ENCODE results near the gene PTPRO. TPM values are rescaled to one million over a fixed set of nuclear protein-coding genes. Genes with fewer than 3 reads are reported as not detected.

The PTPRO gene
- total RNA-seq, 6 experiments from 2014 or later = 0.43 to 2.7 (median 1.1) TPM

- Histone ChIP-seq H3K27me3 (no peaks in the 10 kb centered on the region), H3K4me1 (no peaks in the 10 kb centered on the region), H3K9me3 (no peaks in the 10 kb centered on the region), H3K4me3 (no peak overlapping the region), H3K36me3 (no peaks in the 10 kb centered on the region), H3K27ac (no peak overlapping the region)
- DNase-seq = no peak
- no peak for ATAC-seq
- 68% methylated on average over 4 of the region's 4 CpGs for WGBS (ENCODE audit: insufficient coverage, low coverage, low lambda C conversion rate, missing lambda C conversion rate)
- TF ChIP-seq POLR2A (IDR thresholded peaks at IDR 0.05) = no peak
- intact Hi-C loops (cut with DNase I) = no loop called here
Observed at GRCh38 chr12:15536446-15536845, 214.1 kb downstream of the PTPRO start.

- no peaks in the 10 kb centered on the region for H3K4me1 ChIP-seq
- no peak overlapping the region for H3K4me3 ChIP-seq
- TF ChIP-seq POLR2A (IDR thresholded peaks at IDR 0.05) (no peak), CTCF (IDR thresholded peaks at IDR 0.05) (no peak)
- H3K36me3 ChIP-seq = no peaks in the 10 kb centered on the region
- ATAC-seq (no peak), DNase-seq (no peak)
- intact Hi-C loops (cut with DNase I) = no loop called here
- H3K9me3 ChIP-seq = no peaks in the 10 kb centered on the region
- WGBS (ENCODE audit: insufficient coverage, low coverage, low lambda C conversion rate, missing lambda C conversion rate) = 64% methylated on average over 1 of the region's 1 CpG
- no peak overlapping the region for H3K27ac ChIP-seq
- no peaks in the 10 kb centered on the region for H3K27me3 ChIP-seq
Observed at GRCh38 chr12:15538881-15539280, 216.6 kb downstream of the PTPRO start.

GRCh38 chr12:15540005-15540404 is 217.7 kb downstream of the PTPRO start:
- no peaks in the 10 kb centered on the region for H3K9me3 ChIP-seq
- ATAC-seq (no peak), DNase-seq (no peak)
- H3K4me3 ChIP-seq = no peak overlapping the region
- WGBS (ENCODE audit: insufficient coverage, low coverage, low lambda C conversion rate, missing lambda C conversion rate) = 69% methylated on average over 2 of the region's 2 CpGs
- no peak overlapping the region for H3K27ac ChIP-seq
- intact Hi-C loops (cut with DNase I) = no loop called here
- no peak for TF ChIP-seq CTCF (IDR thresholded peaks at IDR 0.05)
- TF ChIP-seq POLR2A (IDR thresholded peaks at IDR 0.05) = no peak
- no peaks in the 10 kb centered on the region for H3K36me3 ChIP-seq
- no peaks in the 10 kb centered on the region for H3K27me3 ChIP-seq
- no peaks in the 10 kb centered on the region for H3K4me1 ChIP-seq

DNA sequence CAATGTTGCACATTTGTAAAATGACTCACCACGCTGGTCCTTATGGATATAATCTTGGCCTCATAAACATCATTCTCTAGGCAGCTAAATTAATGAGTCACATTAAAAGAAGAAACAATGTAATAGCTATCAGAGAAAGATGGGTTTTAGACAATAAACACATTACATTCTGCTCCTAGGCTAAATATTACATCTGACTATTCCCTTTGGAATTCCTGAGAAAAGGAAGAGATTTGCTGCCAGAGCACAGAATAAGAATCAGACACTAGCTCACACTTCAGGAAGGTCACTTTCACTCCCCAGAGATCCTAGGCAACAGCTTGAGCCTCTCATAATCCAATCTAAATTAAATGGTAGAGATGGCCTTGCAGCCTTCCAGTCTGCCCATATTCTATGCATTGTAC is 218.2 kb downstream of the PTPRO start:
- Histone ChIP-seq H3K4me3 (no peak overlapping the region), H3K36me3 (no peaks in the 10 kb centered on the region), H3K27ac (no peak overlapping the region), H3K27me3 (no peaks in the 10 kb centered on the region), H3K4me1 (no peaks in the 10 kb centered on the region), H3K9me3 (no peaks in the 10 kb centered on the region)
- TF ChIP-seq CTCF (IDR thresholded peaks at IDR 0.05) (no peak), POLR2A (IDR thresholded peaks at IDR 0.05) (no peak)
- 78% methylated on average over 1 of the region's 1 CpG for WGBS (ENCODE audit: insufficient coverage, low coverage, low lambda C conversion rate, missing lambda C conversion rate)
- no peak for ATAC-seq
- intact Hi-C loops (cut with DNase I) = no loop called here
- DNase-seq = no peak

DNA sequence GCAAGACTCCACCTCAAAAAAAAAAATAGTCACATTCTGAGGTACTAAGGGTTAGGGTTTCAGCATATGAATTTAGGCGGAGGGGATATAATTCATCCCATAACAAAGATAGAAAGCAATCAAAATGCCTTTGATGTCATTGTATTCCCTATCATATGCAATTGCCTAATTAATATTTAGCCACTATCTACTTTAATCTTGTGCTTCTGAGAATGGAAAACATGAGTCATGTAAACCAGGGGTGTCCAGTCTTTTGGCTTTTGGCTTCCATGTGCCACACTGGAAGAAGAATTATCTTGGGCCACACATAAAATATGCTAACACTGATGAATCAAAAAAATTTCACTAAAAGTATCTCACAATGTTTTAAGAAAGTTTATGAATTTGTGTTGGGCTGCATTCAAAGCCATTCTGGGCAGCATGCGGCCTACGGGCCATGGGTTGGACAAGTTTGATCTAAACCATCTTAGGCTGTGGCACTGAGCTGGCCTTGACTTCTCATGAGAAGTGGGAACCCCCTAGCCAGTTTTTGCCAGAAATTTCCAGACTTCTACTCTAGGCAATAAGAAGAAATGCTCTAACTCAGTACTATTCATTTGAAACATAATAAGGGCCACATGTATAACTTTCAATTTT is 219.8 kb downstream of the PTPRO start:
- Histone ChIP-seq H3K9me3 (no peaks in the 10 kb centered on the region), H3K27me3 (no peaks in the 10 kb centered on the region), H3K4me3 (no peak overlapping the region), H3K4me1 (no peaks in the 10 kb centered on the region), H3K27ac (no peak overlapping the region), H3K36me3 (no peaks in the 10 kb centered on the region)
- TF ChIP-seq CTCF (IDR thresholded peaks at IDR 0.05) = no peak
- TF ChIP-seq POLR2A (IDR thresholded peaks at IDR 0.05) = no peak
- ATAC-seq (no peak), DNase-seq (no peak)
- intact Hi-C loops (cut with DNase I) = no loop called here
- WGBS (ENCODE audit: insufficient coverage, low coverage, low lambda C conversion rate, missing lambda C conversion rate) = 100% methylated on average over 3 of the region's 3 CpGs
